Skin of body (tissue), 2 donors: ENCODE measurements around the gene SNX15. TPM values are rescaled to one million over a fixed set of nuclear protein-coding genes. Genes with fewer than 3 reads are reported as not detected.
"Not testable (repeated sequence)": the region's sequence is repeated elsewhere in the genome, so short reads cannot be mapped to it uniquely, and the experiment has no call there.

Experiments
- DNase-seq: peaks from one replicate; lab custom pipeline; 2025; lab: John Stamatoyannopoulos, UW
- total RNA-seq: library from RNA; depleted of rRNA; stranded (reverse); fragments of >200 nt; gene quantifications from one replicate; pipeline ENCODE4 v1.2.3, GENCODE V29; 2014

The SNX15 gene
- total RNA-seq, 1 donor from 2014 or later = 8.6 TPM

DNA sequence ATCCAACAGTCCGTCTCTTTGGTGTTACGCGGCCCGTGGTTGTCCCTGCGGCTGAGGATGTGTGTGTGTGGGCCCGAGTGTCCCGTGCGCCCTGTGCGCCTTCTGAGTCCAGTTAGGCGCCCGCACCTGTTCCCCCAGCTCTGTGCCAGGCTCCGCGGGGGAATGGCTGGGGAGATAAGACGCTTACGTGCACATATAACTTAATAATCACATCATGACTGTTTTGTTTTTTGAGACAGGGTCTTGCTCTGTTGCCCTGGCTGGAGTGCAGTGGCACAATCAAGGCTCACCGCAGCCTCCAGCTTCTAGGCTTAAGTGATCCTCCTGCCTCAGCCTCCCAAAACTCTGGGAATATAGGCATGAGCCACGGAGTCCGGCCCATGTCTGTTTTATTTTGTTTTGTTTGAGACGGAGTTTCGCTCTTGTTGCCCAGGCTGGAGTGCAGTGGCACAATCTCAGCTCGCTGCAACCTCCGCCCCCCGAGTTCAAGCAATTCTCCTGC lies 12.5 kb upstream of the SNX15 start:
- peak; percentile 20 for DNase-seq

DNA sequence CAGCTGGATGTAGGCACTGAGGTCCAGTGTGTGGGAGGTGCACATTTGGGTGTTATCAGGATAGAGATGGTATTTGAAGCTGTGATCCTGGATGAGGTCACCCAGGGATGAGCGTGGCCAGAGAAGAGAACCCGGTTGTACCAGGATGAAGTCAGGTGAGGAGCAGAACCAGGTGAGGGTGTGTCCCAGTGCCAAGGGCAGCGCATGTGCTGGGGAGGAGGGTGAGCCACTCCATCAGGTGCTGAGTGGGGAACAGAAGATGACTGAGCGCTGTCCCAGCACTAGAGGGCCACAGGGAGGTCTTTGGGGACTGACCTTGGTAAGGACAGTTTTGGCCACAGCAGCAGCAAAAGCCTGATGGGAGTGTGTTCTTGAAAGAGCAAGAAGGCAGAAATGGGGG lies 10.5 kb upstream of the SNX15 start:
- no peak for DNase-seq

DNA sequence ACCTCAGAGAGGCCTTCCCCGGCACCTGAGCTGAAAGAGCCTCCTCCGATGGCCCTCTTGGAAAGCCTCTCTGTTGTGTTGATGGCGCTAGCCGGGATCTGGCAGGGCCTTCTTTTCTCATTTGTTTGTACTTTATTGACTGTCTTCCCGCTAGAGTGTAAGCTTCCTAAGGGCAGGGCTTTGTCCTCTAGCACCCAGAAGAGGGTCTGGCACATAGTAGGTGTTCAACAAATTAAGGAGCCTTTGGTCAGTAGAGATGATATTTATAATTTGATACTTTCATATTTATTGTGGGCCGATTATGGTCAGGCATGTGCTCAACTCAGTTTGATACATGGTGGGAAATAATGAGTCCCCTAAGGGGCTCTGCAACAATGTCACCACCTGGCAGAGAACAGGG lies 9.3 kb upstream of the SNX15 start:
- no peak for DNase-seq

DNA sequence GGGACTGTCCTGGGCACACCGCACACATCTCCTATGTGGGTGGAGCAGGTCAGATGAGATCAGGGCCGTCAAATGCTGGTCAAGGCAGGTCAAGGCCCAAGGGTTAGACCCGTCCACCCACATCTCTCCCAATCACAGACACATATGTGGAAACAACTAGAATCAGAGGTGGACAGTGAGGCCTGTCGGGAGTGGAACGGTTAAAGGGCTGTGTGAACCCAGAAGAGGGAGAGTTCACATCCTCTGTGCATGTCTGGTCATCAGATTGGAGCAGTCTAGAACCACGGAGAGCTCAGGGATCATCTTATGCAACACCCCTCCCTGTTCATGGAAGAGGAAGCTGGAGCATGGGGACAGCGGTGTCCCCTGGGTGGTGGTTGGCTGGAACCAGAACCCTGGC lies 7.4 kb upstream of the SNX15 start:
- DNase-seq = no peak

DNA sequence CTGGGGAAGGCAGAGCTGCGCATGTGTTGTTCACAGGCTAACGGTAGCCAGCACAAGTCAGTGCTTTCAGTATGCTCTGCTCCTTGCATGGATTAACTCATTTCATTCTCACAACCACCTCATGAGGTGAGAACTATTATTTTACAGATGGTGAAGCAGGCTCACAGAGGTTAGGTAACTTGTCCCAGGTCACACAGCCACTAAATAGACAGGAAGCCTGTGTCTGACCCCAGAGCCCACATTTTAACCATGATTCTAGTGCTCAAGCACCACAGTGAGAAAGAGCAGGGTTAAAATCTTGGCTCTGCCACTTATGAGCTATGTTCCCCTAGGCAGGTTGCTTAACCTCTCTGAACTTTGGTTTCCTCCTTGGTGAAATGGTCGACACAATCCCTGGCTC lies 6.2 kb upstream of the SNX15 start:
- DNase-seq = no peak

DNA sequence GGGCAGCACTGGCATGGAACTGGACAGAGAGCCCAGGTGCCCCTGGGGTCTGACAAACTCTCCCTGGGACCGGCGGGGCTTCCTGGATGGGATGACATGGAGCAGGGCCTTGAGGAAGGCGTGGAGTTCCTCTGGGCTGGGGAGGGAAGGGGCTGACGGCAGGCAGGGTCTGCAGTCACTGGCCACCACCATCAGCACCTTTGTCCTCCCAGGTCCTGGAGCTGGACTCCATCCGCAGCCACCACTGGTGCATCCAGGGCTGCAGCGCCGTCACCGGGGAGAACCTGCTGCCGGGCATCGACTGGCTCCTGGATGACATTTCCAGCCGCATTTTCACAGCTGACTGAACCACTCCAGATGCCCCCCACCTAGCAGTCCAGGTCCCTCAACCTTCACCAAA lies 5.7 kb upstream of the SNX15 start:
- DNase-seq = no peak

DNA sequence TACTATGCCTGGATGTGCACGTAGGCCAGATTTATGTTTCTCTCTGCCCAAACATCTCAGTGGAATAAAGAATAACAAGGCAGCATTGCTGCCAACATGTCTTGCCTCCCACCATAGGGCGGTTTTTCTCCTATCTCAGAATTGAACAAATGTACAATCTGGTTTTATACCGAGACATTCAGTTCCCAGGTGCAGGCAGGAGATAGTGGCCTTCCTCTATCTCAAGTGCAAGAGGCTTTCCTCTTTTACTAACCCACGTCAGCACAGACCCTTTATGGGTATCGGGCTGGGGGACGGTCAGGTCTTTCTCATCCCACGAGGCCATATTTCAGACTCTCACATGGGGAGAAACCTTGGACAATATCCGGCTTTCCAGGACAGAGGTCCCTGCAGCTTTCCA lies 3.7 kb upstream of the SNX15 start:
- DNase-seq = not testable (repeated sequence)

DNA sequence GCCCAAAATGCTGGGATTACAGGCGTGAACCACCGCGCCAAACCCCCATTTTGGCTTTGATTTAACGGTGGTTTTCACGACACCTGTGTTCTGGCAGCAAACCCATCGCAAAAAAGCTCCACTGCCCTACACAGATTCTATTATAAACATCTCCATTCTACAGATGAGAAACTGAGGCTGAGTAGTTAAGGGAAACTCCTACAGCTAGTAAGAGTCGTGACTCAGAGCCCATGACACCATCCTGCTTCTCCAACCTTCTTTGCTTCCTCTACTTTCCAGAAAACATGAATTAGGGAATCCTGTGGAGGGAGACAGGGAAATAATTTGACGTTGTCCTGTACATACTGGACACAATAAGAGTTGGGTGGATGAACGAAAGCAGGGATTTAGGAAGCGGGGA lies 429 bp upstream of the SNX15 start:
- no peak for DNase-seq

DNA sequence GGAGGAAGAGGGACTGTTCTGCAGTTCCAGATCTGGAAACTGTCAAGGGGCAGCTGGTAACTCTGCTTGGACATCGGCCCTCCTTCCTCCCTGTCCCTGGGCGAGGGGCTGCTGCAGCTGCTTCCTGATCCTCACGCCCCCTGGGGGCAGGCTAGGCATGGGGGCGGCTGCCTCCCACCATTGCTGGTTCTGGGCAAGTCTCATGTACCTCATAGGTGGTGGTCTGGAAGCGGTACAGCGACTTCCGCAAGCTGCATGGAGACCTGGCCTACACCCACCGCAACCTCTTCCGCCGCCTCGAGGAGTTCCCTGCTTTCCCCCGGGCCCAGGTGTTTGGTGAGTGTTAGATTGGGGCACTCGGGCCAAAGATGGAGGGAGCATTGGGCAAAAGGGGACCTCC lies 5.0 kb downstream of the SNX15 start:
- DNase-seq = no peak

DNA sequence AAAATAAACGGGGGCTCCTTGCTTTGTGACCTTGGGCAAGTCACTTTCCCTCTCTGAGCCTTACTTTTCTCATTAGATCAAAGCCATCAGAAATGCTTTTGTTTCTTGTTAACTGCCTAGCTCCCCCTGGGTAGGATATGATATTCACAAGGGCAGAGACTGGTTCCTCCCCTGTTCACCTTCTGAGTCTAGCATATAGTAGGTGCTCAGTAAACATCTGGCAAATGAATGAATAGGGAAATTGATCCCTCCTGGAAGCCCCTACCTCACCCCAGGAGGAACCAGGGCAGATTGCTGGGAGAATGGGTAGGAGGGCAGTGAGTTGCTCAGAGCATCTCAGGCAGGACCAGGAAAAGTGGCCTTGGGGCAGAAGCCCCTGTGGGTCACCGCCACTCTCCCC lies 7.2 kb downstream of the SNX15 start:
- DNase-seq = no peak

DNA sequence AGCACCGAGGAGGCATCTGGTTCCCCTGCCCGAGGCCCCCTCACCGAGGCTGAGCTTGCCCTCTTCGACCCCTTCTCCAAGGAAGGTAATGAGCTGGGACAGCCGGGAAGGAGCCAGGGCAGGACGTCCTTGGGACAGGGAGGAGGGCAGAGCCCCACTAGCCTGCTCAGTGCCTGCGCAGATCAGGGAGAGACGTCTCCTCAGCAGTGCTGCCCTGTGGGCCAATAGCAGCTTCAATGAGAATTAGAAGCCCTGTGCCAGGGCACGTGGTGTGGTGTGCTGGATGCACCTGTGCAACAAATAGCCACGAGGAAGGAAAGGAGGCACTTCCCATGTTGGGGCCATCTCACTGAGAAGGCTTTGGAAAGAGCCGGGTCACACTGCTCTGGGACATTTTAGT lies 8.3 kb downstream of the SNX15 start:
- no peak for DNase-seq

DNA sequence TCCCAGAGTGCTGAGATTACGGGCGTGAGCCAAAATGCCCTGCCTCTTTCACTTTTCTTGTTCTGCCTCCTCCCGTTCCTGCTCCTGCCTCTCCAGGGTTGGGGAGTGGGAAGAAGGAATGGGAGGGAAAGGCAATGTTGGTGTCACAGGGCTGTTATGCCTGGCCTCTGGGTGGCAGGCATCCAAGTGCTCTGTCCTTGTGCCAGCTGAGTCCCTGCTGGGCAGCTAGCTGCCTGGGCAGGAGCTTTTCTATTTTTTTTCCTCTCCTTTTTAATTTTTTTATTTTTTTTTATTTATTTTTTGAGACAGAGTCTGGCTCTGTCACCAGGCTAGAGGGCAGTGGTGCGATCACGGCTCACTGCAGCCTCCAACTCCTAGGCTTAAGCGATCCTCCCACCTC lies 9.7 kb downstream of the SNX15 start:
- DNase-seq = no peak

DNA sequence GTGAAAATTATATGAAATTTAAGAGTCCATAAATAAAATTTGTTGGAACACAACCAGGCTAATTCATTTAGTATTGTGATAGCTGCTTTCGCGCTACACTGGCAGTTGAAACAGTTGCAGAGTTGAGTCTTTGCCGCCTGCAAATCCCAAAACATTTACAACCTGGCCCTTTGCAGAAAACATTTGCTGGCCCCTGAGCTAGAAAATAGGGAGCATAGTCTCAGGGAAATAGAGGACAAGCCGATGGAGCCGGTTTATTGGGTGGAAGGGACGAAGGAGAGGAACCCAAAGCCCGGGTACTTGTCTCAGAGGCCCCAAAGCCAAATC lies 13.2 kb downstream of the SNX15 start:
- no peak for DNase-seq

DNA sequence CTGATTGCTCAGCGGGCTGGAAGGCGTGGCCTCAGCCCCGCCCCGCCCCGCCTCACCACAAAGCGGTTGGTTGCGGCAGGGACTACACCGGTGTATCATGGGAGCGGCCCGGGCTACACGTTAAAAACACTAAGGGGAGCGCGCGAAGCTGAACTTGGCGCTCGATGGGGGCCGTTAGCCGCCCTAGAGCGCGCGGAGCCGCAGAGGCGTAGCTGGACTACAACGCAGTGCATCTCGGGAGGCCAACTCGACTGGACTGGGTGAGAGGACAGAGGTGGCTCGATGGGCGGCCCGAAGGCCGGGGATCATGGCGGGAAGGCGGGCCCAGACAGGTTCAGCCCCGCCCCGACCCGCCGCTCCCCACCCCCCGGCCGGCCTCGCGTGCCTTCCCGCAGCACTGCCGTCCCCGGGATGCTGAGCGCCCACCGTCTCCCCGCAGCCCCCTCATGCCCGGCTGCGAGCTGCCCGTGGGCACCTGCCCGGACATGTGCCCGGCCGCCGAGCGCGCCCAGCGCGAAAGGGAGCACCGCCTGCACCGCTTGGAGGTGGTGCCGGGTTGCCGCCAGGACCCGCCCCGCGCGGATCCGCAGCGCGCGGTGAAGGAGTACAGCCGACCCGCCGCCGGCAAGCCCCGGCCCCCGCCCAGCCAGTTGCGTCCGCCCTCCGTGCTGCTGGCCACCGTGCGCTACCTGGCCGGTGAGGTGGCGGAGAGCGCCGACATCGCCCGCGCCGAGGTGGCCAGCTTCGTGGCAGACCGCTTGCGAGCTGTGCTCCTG lies 13.8 kb downstream of the SNX15 start, which contains the start of gene SAC3D1:
SAC3D1 (plus strand) TSS at position 364 of the 776 bp plus-strand sequence; CDS start at position 447, 83 bp downstream.
- DNase-seq = peak; percentile 87

DNA sequence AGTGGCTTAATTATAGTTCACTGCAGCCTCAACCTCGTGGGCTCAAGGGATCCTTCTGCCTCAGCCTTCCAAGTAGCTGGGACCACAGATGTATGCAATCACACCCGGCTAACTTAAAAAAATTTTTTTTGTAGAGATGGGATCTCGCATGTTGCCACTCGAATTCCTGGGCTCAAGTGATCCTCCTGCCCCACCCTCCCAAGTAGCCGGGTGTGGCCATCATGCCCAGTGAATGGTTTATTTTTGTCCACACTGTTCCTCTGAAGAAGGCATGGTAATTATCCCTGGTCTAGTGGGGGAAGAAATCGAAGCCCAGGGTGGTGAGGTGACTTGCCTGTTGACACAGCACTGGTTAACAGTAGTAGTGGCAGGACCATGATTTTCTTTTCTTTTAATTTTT lies 15.7 kb downstream of the SNX15 start:
- no peak for DNase-seq

DNA sequence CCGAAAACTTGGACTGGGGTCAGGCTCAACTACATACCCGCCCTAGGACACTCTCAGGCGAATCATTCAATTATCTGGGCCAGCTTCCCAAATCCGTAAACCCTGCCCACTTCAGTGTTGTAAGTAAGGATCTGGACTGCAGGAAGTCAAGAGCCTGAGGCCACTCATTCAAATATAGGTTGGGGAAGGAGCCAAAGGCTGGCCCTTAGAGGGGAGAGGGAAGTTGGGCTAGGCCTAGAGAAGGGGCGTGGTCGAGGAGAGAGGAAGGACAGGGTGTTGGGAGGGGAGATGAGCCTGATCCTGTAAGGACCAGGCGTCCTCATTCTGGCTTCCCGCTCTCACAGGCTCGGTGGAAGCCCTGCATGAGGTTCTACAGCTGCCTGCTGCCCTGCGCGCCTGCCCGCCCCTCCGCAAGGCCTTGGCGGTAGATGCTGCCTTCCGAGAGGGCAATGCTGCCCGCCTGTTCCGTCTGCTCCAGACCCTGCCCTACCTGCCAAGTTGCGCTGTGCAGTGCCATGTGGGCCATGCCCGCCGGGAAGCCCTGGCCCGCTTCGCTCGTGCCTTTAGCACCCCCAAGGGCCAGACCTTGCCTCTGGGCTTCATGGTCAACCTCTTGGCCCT lies 16.8 kb downstream of the SNX15 start:
- peak; percentile 9 for DNase-seq

DNA sequence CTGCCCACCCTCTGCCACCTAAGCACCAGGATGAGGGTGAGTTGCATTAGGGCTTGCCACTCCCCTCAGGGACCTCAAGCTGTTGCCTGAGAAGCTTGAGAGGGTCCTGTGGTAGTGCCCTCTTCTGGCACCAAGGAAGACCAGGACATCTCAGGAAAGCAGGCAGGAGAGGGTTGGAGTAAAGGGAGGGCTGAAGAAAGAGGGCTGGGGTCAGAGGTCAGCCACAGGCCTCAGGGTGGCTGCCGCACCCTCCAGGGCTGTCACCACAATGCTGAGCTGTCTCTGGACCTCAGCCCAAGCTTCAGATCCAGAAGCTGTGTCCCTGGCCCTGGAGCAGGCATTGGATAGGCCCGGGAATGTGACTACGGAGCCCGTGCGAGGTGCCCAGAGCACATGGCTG lies 17.8 kb downstream of the SNX15 start:
- no peak for DNase-seq

DNA sequence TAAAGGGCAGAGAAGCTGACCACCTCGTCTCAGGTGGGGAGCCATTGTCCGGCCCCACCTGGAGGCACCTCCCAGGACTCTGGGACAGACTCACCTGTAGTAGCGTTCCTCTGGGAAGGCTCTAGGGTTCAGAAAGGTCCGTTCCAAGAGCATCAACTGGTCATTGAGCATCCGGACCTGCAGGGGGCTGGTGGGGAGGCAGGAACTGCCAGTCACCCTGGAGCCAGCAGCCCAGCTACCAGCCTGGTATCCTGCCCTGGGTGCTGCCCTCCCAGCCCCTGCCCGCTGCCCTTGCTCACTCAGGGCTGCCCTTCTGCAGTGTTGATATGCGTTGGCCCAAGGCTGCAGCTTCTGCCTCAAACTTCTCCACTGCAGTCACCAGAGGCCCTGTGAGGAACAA lies 18.5 kb downstream of the SNX15 start:
- DNase-seq = no peak

DNA sequence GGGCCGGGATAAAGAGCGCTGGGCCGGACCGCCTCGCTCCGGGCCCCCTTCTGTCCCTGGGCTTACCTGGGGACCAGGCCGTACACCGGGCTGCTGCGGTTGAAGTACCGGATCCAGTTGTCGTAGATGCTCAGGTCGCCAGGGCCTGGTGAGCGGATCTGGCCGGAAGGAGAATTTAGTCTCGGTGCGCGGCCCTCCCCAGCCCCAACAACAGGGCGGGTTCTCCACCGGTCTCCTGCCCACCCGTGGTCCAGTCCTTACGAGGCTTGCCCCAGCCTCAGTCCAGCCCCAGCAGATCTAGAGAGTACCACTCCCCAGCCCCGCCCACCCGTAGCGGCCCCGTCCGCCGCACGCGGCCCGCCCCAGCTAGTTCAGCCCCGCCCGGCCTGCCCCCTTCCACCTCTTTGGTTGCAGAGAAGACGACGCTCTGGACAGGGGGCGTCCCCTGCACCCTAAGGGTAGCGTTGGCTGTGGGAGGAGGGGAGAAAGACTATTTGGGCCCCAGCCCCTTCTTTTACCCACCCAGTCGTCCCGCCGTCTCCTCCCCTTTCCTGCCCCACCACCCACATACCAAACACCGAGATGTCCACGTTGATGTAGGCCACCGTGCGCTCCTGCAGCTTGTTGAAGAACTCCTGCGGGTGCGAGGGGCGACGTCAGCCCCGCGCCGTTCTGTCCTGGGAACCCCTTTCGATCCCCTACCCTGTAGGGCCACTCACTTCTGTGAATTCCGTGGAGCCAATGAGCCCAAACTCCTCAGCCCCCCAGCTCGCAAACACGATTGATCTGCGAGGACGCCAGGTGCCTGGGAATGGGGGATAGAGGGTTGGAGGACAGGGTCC lies 20.6 kb downstream of the SNX15 start:
- no peak for DNase-seq

DNA sequence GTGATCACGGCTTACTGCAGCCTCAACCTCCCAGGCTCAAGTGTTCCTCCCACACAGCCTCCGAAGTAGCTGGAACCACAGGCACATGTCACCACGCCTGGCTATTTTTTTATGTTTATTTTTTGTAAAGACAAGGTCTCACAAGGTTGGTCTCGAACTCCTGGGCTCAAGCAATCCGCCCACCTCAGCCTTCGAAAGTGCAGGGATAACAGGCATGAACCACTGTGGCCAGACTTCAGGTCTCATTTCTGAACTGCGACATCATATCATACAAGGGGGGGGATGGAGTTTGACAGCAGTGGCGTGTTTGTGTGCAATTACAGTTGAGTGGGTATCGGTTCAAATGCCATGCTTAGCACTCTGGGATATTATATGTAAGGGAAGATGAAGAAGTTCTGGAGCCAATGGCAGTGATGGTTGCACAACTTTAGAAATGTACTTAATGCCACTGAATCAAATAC lies 24.2 kb downstream of the SNX15 start:
- no peak for DNase-seq

DNA sequence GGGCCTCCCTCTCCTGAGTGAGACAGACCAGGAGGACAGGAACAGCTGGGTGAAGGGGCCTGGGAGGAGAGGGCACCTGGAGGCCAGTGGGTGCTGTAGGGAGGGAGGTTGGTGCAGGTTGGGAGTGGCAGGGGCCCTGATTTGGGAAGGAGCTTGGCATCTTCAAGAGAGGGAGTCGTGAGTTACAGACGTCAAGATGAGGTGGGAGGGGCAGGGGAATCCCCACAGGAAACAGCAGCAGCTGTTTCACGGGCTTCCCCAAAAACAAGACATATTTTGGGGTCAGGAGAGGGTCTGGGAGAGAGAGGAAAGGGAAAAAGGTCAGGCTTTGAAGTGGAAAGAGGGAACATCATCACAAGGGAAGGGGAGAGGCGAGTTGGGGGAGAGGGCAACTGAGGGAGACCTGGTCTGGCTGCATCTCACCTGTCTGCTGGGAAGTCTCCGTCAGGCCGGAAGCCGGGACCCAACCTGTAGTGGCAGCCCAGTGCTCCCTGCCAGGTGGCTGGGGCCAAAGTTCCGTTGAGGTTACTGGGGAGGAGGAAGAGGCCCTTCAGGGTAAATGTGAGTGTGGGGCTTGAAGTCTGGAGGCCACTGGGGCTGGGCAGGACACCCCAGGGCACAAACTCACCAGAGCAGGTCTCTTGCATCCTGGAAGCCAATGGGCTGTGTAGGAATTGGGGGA lies 26.7 kb downstream of the SNX15 start:
- DNase-seq = no peak

DNA sequence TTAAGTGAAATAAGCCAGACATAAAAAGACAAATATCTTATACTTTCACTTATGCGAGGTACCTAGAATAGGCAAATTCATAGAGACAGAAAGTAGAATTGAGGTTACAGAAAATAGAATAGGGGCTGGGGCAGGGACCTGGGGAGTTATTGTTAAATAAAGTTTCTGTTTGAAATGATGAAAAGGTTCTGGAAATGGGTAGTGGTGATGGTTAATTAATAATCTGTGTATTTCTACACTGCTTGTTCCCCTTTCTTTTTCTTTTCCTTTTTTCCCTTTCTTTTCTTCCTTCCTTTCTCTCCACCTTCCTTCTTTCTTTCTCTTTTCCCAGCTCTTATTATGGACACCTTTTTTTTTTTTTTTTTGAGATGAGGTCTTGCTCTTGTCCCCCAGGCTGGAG lies 28.3 kb downstream of the SNX15 start:
- no peak for DNase-seq
